Endothelial cell of umbilical vein (primary cell): ENCODE results near the gene CABCOCO1.

Source experiments
- JUN ChIP-seq: IDR thresholded peaks from 2 replicates; pipeline ENCODE4 v1.6.1; 2011; ENCODE audit warnings: borderline replicate concordance, low read depth; ENCODE audit not compliant: insufficient read length, insufficient read depth
- POLR2A ChIP-seq: IDR thresholded peaks from 2 replicates; pipeline ENCODE4 v1.6.1; 2012; ENCODE audit warnings: low read depth, mild to moderate bottlenecking, control low read depth, low read length
- TF ChIP-seq, protein P1 (sequence below), 2 donors: IDR thresholded peaks; 1 replicate in 1 of 2; 2 replicates in 1 of 2; pipeline ENCODE4 v1.5.1; 2011; ENCODE audit warnings: low read length in 2 of 2, mild to moderate bottlenecking in 2 of 2, moderate library complexity in 2 of 2, control low read depth in 1 of 2, inconsistent platforms in 1 of 2, low read depth in 1 of 2; ENCODE audit not compliant: insufficient read depth in 1 of 2; ENCODE audit errors: extremely low read depth in 1 of 2

GRCh38 chr10:61653699-61654098 is 9.0 kb upstream of the CABCOCO1 start:
- TF ChIP-seq POLR2A (no peak), JUN (no peak)
- TF ChIP-seq, protein P1, sequence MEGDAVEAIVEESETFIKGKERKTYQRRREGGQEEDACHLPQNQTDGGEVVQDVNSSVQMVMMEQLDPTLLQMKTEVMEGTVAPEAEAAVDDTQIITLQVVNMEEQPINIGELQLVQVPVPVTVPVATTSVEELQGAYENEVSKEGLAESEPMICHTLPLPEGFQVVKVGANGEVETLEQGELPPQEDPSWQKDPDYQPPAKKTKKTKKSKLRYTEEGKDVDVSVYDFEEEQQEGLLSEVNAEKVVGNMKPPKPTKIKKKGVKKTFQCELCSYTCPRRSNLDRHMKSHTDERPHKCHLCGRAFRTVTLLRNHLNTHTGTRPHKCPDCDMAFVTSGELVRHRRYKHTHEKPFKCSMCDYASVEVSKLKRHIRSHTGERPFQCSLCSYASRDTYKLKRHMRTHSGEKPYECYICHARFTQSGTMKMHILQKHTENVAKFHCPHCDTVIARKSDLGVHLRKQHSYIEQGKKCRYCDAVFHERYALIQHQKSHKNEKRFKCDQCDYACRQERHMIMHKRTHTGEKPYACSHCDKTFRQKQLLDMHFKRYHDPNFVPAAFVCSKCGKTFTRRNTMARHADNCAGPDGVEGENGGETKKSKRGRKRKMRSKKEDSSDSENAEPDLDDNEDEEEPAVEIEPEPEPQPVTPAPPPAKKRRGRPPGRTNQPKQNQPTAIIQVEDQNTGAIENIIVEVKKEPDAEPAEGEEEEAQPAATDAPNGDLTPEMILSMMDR (IDR thresholded peaks at IDR 0.05; ENCODE audit: extremely low read depth in 1 of 2, insufficient read depth in 1 of 2, low read depth in 1 of 2, low read length in 2 of 2), result no peak
